SK-MEL-5 (cell line): ENCODE results near the gene PLCH1. TPM values are rescaled to one million over a fixed set of nuclear protein-coding genes. Genes with fewer than 3 reads are reported as not detected.
"Not testable (repeated sequence)": the region's sequence is repeated elsewhere in the genome, so short reads cannot be mapped to it uniquely, and the experiment has no call there.

Experiments used
- DNase-seq: peaks from one replicate; pipeline ENCODE4 v3.0.0-alpha.2; 2016; ENCODE audit warnings: low read depth, low spot score
- in situ Hi-C: cut with HindIII; loops from 2 replicates; pipeline ENCODE4 v1.10.0; 2016; ENCODE audit warnings: low sequenced_read_pairs, high pct_unique_total_duplicates, low pct_unique_long_range_greater_than_20kb
- total RNA-seq: library from RNA; depleted of rRNA; stranded (reverse); fragments of >200 nt; shearing (Covaris generic); gene quantifications from 2 replicates; pipeline ENCODE4 v1.2.3, GENCODE V29; 2014

PLCH1 gene
- total RNA-seq, 1 experiment from 2014 or later = 0.26 TPM

DNA sequence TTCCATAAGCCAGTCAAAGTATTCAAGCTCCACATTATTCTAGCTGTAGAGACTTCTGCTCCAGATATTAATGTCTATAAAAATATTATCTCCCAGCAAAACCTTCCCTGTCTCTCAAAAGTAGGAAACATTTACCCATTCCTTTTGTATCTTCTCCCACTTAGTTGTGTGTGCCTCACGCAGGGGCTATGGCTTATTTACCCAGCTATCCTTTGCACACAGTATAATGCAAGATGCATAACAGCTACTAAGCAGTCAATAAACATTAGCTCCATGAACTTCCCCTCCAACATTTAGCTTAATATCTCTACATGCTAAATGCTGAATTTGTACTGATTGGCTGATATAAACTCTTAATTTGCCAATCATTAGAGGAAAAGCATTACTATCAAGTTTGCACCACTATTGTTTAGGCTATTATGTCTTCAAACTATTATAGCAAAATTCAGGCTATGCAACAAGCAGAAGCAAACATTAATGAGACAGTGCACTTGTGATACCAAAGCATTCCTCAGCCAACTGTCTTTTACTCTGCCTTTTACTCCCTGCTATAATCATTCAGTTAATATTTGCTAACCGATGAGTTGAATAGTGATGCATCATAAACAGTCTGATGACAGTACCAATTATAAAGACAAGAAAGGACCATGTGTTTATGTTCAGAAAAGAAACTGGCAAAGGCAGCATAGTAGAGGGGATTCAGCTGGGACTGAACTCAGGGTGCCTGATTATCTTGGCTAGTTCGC is 81.2 kb downstream of the PLCH1 start:
- DNase-seq = no peak
- in situ Hi-C loops = no loop called here

DNA sequence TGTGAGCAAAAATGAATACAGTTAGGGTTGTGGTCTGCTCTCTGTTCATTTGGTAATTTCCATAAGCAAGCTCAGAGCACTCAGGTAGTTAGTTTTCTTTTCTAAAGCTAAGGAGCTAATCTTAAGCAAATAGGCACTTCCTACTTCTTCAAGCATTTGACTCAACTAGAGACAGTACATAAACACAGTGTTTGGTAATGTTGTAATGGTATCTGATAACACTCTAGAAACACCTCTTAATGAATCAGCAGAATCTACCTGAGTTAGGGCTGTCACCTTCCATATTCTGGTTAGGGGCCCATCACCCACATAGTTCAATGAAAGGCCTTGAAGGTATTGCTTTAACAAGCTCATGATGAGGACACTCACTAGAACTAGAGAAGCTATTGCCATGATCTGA is 83.1 kb downstream of the PLCH1 start:
- in situ Hi-C loops = no loop called here
- DNase-seq = no peak

DNA sequence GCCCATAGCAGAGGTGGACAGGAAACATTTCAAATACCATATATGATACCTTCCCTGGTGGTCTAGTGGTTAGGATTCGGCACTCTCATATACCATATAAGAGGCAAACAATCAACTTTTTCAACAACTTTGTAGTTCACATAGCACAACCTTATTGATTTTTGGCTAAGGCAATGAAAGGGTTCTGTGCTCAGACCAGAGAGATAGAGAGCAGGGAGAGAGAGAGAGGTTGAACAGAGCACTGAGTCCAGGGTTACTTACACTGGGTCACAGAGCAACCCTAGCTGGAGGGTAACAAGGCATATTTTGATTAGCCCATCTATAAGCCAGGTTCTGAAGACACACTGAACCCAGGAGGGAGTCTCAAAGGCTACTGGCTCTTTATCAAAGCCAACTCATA is 83.8 kb downstream of the PLCH1 start:
- DNase-seq = no peak
- in situ Hi-C loops = no loop called here

DNA sequence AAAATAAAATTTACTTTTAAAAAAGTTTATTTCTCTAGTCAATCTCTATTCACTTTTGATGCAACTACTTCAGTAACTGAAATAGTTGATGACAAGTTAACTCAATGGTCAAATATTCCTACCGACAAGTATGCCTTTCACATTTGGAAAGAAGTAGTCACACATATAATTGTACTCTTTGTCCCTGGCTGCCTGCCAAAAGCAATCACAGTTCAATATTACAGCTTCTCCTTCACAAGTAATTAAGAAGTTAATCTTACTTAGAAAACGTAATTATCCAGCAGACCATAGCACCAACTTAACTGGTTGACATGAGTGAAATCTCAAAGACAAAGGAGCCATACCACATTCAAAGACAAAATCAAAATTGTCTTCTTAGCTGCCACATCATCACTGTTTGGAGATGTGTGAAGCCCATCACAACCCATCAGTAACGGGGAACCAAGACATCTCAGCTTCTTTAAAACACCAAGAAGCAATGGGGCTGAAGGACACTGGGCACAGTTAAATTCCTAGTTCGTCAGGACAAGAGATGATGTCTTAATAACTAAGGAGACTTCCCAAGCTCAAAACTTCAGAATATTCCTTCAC is 86.1 kb downstream of the PLCH1 start:
- no peak for DNase-seq
- in situ Hi-C loops = no loop called here

DNA sequence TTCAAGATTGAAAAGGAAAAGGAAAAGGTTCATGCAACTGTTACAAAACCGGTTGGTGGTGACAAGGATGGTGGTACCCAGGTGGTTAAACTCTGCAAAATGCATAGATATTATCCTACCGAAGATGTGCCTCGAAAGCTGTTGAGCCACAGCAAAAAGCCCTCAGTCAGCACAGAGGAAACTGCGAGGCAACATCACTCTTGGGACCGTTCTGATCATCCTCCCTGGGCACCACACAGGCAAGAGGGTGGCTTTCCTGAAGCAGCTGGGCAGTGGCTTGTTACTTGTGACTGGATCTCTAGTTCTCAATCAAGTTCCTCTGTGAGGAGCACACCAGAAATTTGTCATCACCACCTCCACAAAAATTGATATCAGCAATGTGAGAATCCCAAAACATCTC is 86.9 kb downstream of the PLCH1 start:
- in situ Hi-C loops = no loop called here
- DNase-seq = no peak

DNA sequence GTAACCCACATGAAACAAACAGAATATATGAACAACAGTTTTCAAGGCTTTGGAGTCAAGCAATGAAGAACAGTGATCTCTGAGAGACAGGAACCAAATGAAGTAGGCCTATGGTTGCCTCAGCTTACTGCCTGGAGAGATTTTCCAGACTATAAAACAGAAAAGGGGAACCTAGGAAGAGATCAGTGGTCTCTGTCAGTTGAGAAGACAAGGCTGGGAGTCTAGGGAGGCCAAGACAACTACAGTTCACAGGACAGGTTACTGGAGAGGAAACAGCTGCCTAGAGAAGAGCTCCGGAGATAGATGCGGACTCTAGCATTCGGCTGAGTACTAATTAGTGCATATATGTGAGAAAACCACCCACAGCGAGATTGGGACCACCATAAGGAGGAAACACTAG is 87.7 kb downstream of the PLCH1 start:
- in situ Hi-C loops = no loop called here
- DNase-seq = no peak

DNA sequence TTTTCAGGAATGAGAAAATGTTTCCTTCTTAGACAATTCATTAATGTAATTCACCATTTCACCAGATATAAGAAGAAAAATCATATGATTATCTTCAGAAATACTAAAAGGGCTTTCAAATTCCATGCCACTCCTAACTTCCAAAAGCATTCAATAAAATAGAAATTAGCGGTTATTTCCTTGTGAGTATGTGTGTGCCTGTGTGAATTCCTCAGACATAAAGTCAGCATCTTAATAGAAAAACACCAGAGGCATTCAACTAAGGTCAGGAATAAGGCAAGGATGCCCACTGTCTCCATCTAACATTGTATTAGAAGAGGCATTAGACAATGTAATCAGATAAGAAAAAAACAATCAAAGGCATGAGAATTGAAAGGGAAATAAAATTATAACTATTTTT is 88.4 kb downstream of the PLCH1 start:
- in situ Hi-C loops = no loop called here
- no peak for DNase-seq

DNA sequence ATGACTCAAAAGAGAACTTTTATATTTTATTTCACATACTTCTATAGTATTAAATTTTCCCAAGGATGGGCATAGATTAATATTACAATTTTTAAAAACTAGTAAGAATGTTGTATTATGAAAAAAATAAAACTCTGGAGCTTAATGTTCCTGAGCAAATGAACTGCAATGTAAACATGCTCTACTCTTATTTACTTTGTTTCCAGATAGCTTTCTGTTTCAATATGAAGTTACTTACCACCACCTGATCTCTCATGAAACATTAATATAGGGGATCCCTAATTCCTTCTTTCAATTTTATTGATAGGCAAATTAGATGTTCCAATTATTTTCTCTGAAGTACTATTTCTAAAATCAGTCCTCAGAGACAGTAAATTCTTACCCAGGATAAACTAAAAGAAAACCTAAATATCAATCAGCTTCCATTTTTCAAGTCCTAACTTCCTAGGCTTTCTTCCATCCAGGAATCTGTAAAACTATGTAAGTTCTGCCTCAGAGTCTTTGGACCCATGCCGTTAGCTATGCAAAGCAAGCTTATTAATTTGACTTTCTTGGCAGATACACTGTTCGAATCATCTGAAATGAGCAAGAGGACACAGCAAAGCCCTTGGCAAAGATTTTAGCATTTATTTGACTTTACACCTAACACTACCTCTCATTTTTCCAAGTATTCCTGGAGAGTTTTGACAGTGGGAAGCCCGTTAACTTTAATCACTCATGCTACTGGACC is 93.2 kb downstream of the PLCH1 start:
- DNase-seq = no peak
- in situ Hi-C loops = no loop called here

DNA sequence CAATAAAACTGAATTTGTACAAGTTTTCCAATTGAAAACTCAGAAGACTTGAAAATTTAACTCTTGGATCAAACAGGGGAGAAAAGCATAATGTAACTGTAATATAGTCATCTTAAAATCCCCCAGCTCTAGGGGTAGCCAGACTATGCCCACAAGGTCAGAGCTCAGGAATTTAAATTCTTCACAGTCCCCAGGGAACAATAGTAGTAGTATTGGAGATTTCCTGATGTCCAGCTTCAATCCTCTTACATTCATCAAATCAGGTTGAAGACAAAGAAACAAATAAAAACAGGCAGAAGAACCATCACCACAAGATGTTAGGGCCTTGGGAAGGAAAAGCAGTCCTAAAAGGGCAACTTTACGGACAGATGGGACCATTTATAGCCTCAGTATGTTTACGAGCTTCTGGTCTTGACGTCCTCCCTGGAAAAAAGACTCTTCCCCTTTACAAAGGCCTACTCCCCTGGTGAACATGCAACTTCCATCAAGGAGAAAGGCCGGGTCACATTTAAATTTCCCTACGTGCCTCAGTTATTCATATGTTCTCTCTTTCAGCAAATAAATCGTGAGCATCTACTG is 96.8 kb downstream of the PLCH1 start:
- DNase-seq = no peak
- in situ Hi-C loops = no loop called here

DNA sequence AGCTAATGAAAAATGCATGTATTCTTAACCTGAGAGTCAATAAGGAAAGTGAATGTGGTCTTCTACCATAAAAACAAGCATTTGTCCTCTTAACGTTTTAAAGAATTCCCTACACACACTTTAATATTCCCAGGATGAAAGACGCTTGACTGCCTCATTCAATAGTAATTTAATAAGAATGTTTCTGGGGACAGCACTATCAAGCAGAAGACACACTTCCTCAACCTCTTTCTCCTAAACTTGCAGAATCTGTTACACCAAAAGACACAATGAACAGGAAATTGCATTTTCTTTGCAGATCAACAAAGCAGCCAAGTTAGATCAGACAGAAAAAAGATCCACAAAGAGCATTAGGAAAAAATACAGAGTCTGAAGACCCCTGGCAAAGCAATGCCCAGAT is 97.7 kb downstream of the PLCH1 start:
- DNase-seq = no peak
- in situ Hi-C loops = no loop called here

DNA sequence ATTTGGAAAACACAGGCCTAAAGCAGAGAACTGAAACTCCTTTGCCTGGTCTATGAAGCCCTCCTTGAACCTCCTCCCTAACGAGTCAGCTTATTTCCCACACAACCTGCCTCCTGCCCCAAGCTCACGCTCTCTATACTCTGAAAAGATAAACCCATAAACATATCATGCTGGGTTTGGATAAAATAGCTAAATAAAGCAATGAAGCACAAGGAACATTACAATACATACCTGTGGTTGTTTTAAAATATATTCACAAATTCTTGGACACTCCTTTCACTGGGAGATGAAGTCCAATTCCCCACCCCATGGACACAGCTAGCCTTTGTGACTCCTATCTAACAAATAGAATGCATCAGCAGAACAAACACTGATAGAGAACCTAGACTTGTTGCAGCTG is 98.2 kb downstream of the PLCH1 start:
- in situ Hi-C loops = no loop called here
- DNase-seq = no peak

DNA sequence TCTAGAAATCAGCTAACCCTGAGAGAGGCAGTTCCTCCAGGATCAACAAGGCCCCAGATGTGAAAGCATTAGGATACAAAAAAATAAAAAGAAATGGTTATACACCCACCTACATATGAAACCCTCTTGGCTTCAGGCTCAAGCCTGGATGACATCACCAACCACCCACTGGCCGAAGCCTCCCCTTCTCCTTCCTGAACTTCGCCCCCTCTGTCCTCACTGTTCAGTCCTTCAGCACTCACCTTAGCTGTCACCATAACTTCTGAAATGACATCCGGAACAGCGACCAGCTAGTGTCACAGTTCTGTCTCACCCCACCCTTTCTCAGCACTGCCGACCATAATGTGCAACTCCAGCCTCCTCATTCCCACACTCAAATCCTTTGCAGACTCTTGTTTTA is 98.7 kb downstream of the PLCH1 start:
- DNase-seq = no peak
- in situ Hi-C loops = no loop called here

DNA sequence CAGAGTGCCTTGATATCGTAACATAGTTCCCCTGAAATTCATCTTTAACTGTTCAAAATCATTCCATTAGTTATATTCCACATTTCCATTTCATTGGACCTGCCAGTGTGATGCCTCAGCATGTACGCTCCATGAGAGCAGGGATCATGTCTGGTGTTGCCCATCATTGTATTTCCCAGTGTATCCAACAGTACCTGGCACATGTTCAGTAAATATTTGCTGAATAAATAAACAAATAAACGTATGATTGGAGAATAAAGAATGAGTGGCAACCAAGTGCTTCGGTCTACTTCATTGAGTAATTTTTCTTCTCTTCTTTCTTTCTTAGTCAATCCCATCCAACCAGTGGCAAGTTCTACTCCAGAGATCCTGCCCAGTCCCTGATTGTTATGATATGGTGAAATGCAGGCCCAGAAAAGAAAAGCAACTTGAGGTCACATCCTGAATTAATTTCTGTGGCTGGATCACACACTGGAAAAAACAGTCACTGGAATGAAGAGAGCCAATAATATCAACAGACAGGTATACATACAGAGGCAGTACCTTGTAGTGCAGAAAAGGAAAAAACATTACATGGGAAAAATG is 101.2 kb downstream of the PLCH1 start:
- in situ Hi-C loops = no loop called here
- no peak for DNase-seq

DNA sequence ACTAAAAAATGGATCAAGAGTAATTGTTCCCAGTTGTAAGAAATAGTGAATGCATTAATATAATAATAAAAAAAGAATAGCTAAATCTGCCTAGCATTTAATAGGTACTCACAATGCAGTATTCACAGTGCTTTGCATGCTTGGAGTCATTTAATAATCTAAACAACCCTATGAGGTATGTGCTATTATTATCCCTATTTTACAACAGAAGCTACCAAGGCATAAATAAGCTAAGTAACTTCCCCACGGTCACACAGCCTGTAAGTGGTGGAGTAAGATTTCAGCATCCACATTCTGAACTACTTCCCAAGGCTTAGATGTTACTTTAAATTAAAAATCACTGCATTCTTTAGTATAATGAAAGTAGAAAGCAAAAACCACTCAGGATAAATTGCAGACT is 102.9 kb downstream of the PLCH1 start:
- in situ Hi-C loops = no loop called here
- no peak for DNase-seq

DNA sequence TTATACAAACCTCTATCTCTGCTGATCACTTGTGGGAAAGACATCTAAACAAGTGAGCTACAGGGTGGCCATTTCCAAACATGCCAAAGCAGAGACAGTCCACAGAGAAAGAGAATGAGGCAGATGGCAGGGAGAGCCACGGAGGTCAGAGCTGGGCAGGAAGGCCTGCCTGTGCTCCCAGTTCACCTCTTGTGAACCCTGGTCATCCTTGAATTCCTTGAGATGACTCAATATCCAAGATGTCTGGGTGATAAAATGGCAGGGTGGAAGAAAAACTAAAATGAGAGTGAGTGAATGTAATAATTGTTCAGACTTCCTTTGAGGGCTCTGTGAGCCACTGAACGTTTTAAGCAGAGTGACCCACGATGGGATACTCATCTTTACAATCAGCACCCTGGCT is 104.8 kb downstream of the PLCH1 start:
- no peak for DNase-seq
- in situ Hi-C loops = no loop called here

DNA sequence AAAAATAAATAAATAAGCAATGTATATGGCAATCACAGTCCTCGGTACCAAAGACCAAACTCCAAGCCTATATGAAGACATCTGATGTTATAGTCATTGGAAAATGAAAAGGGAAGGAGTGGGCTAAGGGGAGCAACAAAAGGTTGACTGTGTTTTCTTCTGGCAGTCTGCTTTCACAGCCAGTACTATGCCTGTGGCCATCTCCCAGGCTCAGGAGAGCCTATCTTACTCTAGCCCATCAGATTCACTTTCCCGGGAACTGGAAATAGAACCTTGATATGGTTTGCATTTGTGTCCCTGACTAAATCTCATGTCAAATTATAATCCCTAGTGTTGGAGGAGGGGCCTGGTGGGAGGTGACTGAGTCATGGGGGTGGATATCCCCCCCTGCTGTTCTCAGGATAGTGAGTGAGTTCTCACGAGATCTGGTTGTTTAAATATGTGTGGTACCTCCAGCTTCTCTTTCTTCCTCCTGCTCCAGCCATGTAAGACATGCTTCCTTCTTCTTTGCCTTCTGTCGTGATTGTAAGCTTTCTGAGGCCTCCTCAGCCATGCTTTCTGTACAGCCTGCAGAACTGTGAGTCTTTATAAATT is 105.3 kb downstream of the PLCH1 start:
- in situ Hi-C loops = no loop called here
- no peak for DNase-seq

DNA sequence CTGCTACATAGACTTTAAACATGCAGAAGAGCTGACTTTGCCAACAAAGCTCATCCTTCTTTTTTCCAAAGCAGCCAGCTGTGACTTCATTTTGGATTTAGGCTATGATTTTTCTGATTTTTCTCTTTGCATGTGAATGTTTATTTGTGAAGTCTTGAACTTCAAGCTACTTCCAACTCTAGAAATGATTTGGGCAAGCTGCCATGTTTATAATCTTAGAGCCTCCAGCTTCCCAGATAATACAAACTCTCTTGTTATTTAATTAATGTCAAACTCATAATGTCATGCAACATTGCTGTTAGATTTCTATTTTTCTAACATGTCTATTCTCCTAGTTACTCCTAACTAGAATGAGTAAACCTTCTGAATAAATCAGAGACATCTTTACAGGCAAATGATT is 106.4 kb downstream of the PLCH1 start:
- in situ Hi-C loops = not testable (repeated sequence)

DNA sequence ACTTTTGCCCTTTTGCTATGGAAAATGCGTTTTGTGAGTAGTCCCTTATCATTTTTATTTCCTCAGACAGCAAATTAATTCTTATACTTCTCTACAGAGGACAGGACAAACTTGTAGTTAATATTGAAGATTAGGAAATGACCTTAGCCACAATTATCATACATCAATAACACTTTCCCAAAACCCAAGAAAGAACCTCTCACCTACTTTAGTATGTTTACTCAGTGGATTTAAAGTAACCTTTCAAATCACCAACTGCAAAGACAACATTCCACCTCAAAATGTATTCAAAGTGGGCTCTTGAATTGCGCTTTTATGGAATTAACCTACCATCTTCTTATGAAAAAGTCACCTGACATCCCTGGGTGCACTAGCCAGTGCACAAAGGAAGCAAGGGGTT is 107.3 kb downstream of the PLCH1 start:
- in situ Hi-C loops = no loop called here
- no peak for DNase-seq

More for the DNA sequence above, 106.4 kb downstream of the PLCH1 start:
- DNase-seq = not testable (repeated sequence)
